Chondrocyte (in vitro differentiated cells): ENCODE data around the gene CTNNA2. TPM values are rescaled to one million over a fixed set of nuclear protein-coding genes. Genes with fewer than 3 reads are reported as not detected.

ENCODE experiments used
- DNase-seq: peaks from one replicate; pipeline ENCODE4 v3.0.0; 2021; ENCODE audit warnings: mixed read lengths, low spot score
- H3K27ac Mint-ChIP-seq: one replicate; pipeline ENCODE4 v1.8.0; 2021; ENCODE audit warnings: mild to moderate bottlenecking, moderate library complexity, mixed read lengths; ENCODE audit not compliant: unreplicated experiment
- H3K27me3 Mint-ChIP-seq: 2 replicates; pipeline ENCODE4 v1.8.0; 2021; ENCODE audit warnings: low read depth, mixed read lengths
- H3K36me3 Mint-ChIP-seq: 2 replicates; pipeline ENCODE4 v1.8.0; 2021; ENCODE audit warnings: low read depth, mixed read lengths
- H3K4me1 Mint-ChIP-seq: 2 replicates; pipeline ENCODE4 v1.8.0; 2021; ENCODE audit warnings: low read depth, mild to moderate bottlenecking, mixed read lengths
- H3K4me3 Mint-ChIP-seq: one replicate; pipeline ENCODE4 v1.8.0; 2021; ENCODE audit warnings: mild to moderate bottlenecking, moderate library complexity, mixed read lengths; ENCODE audit not compliant: unreplicated experiment
- H3K9me3 Mint-ChIP-seq: 2 replicates; pipeline ENCODE4 v1.8.0; 2021; ENCODE audit warnings: low read depth, mixed read lengths
- CTCF ChIP-seq: fragments of 200-600 bp; sonication (generic); IDR thresholded peaks from 2 replicates; pipeline ENCODE4 v1.5.0; 2021; ENCODE audit warnings: antibody characterized with exemption, mild to moderate bottlenecking, moderate library complexity
- total RNA-seq: library from RNA; stranded (reverse); gene quantifications from 3 replicates; pipeline ENCODE4 v1.2.1, GENCODE V29; 2021

Gene CTNNA2
- total RNA-seq, 1 donor from 2014 or later = not detected

- no peak overlapping the region for H3K4me3 Mint-ChIP-seq
- TF ChIP-seq CTCF = no peak
- no peak for DNase-seq
- no peaks in the 10 kb centered on the region for H3K36me3 Mint-ChIP-seq
- peaks cover 3% of the 10 kb centered on the region for H3K9me3 Mint-ChIP-seq
- H3K27me3 Mint-ChIP-seq = no peaks in the 10 kb centered on the region
- no peaks in the 10 kb centered on the region for H3K4me1 Mint-ChIP-seq
- H3K27ac Mint-ChIP-seq = no peak overlapping the region
These were observed 861.3 kb downstream of the CTNNA2 start for GRCh38 chr2:80374105-80374504.

GRCh38 chr2:80377071-80377470, 864.2 kb downstream of the CTNNA2 start:
- Mint-ChIP-seq H3K4me1 (no peaks in the 10 kb centered on the region), H3K27ac (no peak overlapping the region), H3K36me3 (no peaks in the 10 kb centered on the region), H3K27me3 (no peaks in the 10 kb centered on the region), H3K4me3 (no peak overlapping the region), H3K9me3 (peaks cover 3% of the 10 kb centered on the region)
- TF ChIP-seq CTCF = no peak
- DNase-seq = no peak

DNA sequence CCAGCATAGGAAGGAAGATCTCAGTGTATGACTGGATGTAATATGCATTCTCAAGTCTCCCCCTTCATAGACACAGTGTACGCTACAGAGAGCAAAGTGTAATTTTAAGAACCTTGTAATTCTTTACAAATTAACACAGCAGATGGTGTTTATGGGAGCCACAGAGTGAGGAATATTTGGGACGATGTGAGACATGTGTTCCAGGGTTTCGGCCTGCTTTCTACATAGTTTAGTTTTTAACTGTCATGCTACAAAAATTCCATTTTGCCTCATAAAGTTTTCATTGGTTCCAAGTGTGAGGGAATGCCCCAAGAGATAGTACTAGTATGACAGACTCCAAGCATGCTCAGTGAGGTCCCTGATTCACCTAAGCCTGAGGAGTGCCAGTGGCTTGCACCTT, 867.9 kb downstream of the CTNNA2 start:
- no peaks in the 10 kb centered on the region for H3K4me1 Mint-ChIP-seq

DNA sequence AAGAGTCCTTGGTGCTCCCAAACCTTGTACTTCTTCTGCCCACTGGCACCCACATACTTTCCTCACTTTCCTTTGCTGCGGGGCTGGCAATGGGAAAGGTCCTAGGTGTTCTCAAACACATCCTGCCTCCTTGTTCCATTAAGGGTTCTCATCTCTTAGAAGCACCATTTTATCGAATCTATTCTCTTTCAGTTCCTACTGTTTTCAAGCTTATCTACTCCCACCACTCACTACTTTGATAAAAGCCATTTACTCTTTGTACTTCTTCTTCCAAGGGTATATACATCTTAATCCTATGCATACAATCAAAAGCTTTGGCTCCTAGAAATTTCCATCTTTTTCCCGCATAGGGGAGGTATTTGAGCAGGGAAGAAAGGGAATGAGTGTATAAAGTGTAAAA, 868.8 kb downstream of the CTNNA2 start:
- no peak for DNase-seq
- H3K4me1 Mint-ChIP-seq = no peaks in the 10 kb centered on the region
- no peak overlapping the region for H3K4me3 Mint-ChIP-seq
- H3K36me3 Mint-ChIP-seq = no peaks in the 10 kb centered on the region
- no peak for TF ChIP-seq CTCF
- H3K27ac Mint-ChIP-seq = no peak overlapping the region
- H3K9me3 Mint-ChIP-seq = peaks cover 5% of the 10 kb centered on the region
- H3K27me3 Mint-ChIP-seq = no peaks in the 10 kb centered on the region

More for the DNA sequence above, 867.9 kb downstream of the CTNNA2 start:
- TF ChIP-seq CTCF = no peak
- no peak overlapping the region for H3K4me3 Mint-ChIP-seq
- no peaks in the 10 kb centered on the region for H3K27me3 Mint-ChIP-seq
- H3K36me3 Mint-ChIP-seq = no peaks in the 10 kb centered on the region
- no peak overlapping the region for H3K27ac Mint-ChIP-seq
- DNase-seq = no peak
- H3K9me3 Mint-ChIP-seq = peaks cover 9% of the 10 kb centered on the region

DNA sequence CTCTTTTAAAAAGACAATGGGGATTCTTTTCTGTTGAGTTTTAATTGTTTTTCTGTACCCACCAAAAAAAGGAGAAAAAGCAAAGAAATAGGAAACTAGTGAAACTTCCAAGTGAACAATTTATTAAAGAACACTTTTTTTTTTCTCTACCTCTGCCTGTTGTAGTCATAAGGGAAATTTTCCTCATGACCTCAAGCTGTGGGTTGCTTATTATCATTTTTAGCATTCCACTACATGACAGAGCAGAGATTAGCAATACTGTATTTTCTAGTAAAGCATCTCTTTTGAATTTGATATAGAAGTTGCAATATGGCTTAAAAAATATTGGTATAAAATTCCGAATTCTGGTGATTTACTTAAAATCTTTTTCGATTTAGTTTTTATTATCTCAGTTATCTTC, 879.6 kb downstream of the CTNNA2 start:
- no peak for DNase-seq
- no peaks in the 10 kb centered on the region for H3K4me1 Mint-ChIP-seq
- TF ChIP-seq CTCF = no peak
- H3K4me3 Mint-ChIP-seq = no peak overlapping the region
- no peaks in the 10 kb centered on the region for H3K27me3 Mint-ChIP-seq
- H3K27ac Mint-ChIP-seq = no peak overlapping the region
- no peaks in the 10 kb centered on the region for H3K36me3 Mint-ChIP-seq
- H3K9me3 Mint-ChIP-seq = peaks cover 2% of the 10 kb centered on the region
